ENCODE results near the gene TMEM248.

- TF ChIP-seq, protein P1, sequence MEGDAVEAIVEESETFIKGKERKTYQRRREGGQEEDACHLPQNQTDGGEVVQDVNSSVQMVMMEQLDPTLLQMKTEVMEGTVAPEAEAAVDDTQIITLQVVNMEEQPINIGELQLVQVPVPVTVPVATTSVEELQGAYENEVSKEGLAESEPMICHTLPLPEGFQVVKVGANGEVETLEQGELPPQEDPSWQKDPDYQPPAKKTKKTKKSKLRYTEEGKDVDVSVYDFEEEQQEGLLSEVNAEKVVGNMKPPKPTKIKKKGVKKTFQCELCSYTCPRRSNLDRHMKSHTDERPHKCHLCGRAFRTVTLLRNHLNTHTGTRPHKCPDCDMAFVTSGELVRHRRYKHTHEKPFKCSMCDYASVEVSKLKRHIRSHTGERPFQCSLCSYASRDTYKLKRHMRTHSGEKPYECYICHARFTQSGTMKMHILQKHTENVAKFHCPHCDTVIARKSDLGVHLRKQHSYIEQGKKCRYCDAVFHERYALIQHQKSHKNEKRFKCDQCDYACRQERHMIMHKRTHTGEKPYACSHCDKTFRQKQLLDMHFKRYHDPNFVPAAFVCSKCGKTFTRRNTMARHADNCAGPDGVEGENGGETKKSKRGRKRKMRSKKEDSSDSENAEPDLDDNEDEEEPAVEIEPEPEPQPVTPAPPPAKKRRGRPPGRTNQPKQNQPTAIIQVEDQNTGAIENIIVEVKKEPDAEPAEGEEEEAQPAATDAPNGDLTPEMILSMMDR (conservative IDR thresholded peaks at IDR 0.05) = no peak
- no peak for TF ChIP-seq EZH2 (IDR thresholded peaks at IDR 0.05; ENCODE audit: low read depth)
Observed at GRCh38 chr7:66967029-66967428, 46.0 kb downstream of the TMEM248 start.
